ENCODE results near the gene UTP3. TPM values are rescaled to one million over a fixed set of nuclear protein-coding genes. Genes with fewer than 3 reads are reported as not detected.
"Not testable (repeated sequence)": the region's sequence is repeated elsewhere in the genome, so short reads cannot be mapped to it uniquely, and the experiment has no call there.

Gene UTP3
- total and polyA plus RNA-seq, 9 donors, result 10.3 to 25.0 (median 21.5) TPM

GRCh38 chr4:70700712-70701111 lies 12.4 kb downstream of the UTP3 start:
- no peak overlapping the region for H3K4me3 ChIP-seq
- no peaks in the 10 kb centered on the region for H3K4me1 ChIP-seq (ENCODE audit: insufficient read depth)
- no peaks in the 10 kb centered on the region for H3K27me3 ChIP-seq
- DNase-seq, result no peak
- H3K36me3 ChIP-seq, result no peaks in the 10 kb centered on the region
- no peak overlapping the region for H3K27ac ChIP-seq
- 77 to 92% (median 84%) methylated on average over 5 of the region's 5 CpGs for WGBS, 3 donors
- no peaks in the 10 kb centered on the region for H3K9me3 ChIP-seq
- intact Hi-C loops (cut with DNase I), result loop anchor here in 1 of 4 donors (10.0 kb wide), 1 partner anchor 74 kb away; no protein-coding TSS in a partner anchor
- TF ChIP-seq POLR2A (IDR thresholded peaks at IDR 0.05) (no peak), CTCF (IDR thresholded peaks at IDR 0.05) (no peak), EP300 (IDR thresholded peaks at IDR 0.05) (no peak)

- Histone ChIP-seq H3K9me3 (no peaks in the 10 kb centered on the region), H3K27me3 (no peaks in the 10 kb centered on the region), H3K27ac (no peak overlapping the region), H3K36me3 (no peaks in the 10 kb centered on the region), H3K4me1 (ENCODE audit: insufficient read depth) (peaks cover under 1% of the 10 kb centered on the region), H3K4me3 (no peak overlapping the region)
- TF ChIP-seq POLR2A (IDR thresholded peaks at IDR 0.05), result no peak
- no peak for TF ChIP-seq EP300 (IDR thresholded peaks at IDR 0.05)
- TF ChIP-seq CTCF (IDR thresholded peaks at IDR 0.05), result no peak
- DNase-seq, result no peak
- intact Hi-C loops (cut with DNase I), result loop anchor here in 1 of 4 donors (10.0 kb wide), 1 partner anchor 74 kb away; no protein-coding TSS in a partner anchor
- 71 to 92% (median 75%) methylated on average over 1 of the region's 1 CpG for WGBS, 3 donors
Measured at GRCh38 chr4:70701271-70701670, 12.9 kb downstream of the UTP3 start.

DNA sequence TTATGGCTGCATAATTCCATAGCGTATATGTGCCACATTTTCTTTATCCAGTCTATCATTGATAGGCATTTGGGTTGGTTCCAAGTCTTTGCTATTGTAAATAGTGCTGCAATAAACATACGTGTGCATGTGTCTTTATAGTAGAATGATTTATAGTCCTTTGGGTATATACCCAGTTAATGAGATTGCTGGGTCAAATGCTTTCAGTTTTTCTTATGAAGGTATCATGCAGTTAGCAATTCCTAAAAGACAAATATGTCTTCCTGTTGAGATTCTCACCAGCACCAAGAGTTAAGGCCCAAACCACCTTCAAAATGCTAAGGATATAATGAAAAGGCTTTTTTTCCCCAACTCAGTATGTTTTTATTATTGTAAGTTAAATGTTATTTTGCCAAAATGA lies 14.3 kb downstream of the UTP3 start:
- intact Hi-C loops (cut with DNase I), result loop anchor here in 1 of 4 donors (10.0 kb wide), 1 partner anchor 72 kb away; no protein-coding TSS in a partner anchor
- H3K27ac ChIP-seq; DNase-seq; H3K4me3 ChIP-seq; H3K36me3 ChIP-seq; H3K27me3 ChIP-seq; H3K4me1 ChIP-seq (ENCODE audit: insufficient read depth); H3K9me3 ChIP-seq: not testable (repeated sequence)
- WGBS, 3 donors, result 67 to 89% (median 88%) methylated on average over 2 of the region's 2 CpGs

GRCh38 chr4:70703619-70704214 lies 15.4 kb downstream of the UTP3 start:
- no peak for DNase-seq
- Histone ChIP-seq H3K27me3 (no peaks in the 10 kb centered on the region), H3K4me3 (peak overlapping the region; percentile 95), H3K36me3 (no peaks in the 10 kb centered on the region), H3K4me1 (ENCODE audit: insufficient read depth) (peaks cover 2% of the 10 kb centered on the region), H3K27ac (peak overlapping the region; percentile 84 to 93), H3K9me3 (no peaks in the 10 kb centered on the region)
- WGBS, 3 donors, result 2 to 4% (median 3%) methylated on average over 11 of the region's 11 CpGs
- intact Hi-C loops (cut with DNase I), result loop anchor here in 1 of 4 donors (10.0 kb wide), 1 partner anchor 71 kb away; no protein-coding TSS in a partner anchor
- no peak for TF ChIP-seq EP300 (IDR thresholded peaks at IDR 0.05)
- TF ChIP-seq CTCF (IDR thresholded peaks at IDR 0.05), result no peak
- no peak for TF ChIP-seq POLR2A (IDR thresholded peaks at IDR 0.05)

DNA sequence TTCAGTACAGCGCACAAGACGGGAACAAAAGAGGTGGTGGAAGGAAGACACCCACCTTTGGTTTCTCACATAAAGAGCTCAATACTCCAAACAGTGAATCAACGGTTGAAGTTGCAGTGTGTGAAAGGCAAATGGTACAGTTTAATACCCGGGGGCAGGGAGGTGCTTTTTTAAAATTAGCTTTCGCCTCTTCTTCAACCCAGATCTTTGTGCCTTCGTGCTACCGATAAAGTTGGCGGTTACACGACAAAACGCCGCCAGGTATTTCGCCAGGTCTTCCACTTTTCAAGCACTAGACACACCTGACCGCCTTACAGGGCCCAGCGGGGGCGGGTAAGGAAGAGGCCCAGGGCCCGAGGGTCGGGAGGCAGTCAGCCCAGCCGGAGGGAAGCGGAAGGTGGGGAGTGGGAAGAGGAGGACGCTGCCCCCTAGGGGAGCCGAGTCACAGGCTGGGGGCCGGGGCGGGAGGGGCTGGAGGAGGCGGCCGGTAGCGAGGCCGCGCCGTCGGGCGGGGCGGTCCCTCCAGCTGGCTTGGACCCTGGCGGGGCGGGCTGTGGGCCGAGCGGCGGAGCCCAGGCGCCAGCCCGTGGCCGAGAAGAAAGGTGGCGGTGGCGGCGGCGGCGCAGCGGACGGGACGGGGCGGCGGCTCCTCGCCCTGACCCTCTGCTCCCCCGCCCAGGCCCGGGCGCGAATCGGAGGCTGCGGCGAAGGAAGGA lies 16.0 kb downstream of the UTP3 start:
- H3K27ac ChIP-seq, result peak overlapping the region; percentile 84 to 93
- H3K4me3 ChIP-seq, result peak overlapping the region; percentile 95
- peaks cover 2% of the 10 kb centered on the region for H3K4me1 ChIP-seq (ENCODE audit: insufficient read depth)
- no peaks in the 10 kb centered on the region for H3K9me3 ChIP-seq
- TF ChIP-seq EP300 (IDR thresholded peaks at IDR 0.05) (no peak), POLR2A (IDR thresholded peaks at IDR 0.05) (peak; percentile 13), CTCF (IDR thresholded peaks at IDR 0.05) (peak in 1 of 3 donors; percentile 13)
- peak; percentile 84 to 87 (median 85) for DNase-seq
- intact Hi-C loops (cut with DNase I), result loop anchor here in 1 of 4 donors (10.0 kb wide), 1 partner anchor 70 kb away; no protein-coding TSS in a partner anchor
- no peaks in the 10 kb centered on the region for H3K36me3 ChIP-seq
- no peaks in the 10 kb centered on the region for H3K27me3 ChIP-seq
- 0 to 1% (median 0%) methylated on average over 48 to 58 of the region's 58 CpGs for WGBS, 3 donors

Measured in ovary (tissue), 9 donors.